ENCODE results near the gene OSBPL10. TPM values are rescaled to one million over a fixed set of nuclear protein-coding genes. Genes with fewer than 3 reads are reported as not detected.

OSBPL10 gene
- total and polyA plus RNA-seq, 2 of the 4 experiments (the other 2 are of a cell fraction), result 9.5 to 10.1 TPM

DNA sequence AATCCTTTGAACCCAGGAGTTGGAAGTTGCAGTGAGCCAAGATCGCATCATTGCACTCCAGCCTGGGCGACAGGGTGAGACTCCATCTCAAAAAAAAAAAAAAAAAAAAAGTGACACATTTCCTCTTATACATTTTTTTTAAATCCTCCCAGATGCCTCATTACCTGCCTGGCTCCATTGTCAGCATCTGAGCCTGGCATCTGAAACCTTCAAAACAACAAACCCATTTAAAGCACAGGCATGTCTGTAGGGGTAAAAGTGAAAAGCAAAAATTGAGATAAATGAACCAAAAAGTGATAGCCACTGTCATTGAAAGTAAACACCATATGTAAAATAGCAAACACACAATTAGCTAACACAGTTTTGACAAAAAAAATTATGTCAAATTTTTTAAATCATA is 38.6 kb downstream of the OSBPL10 start:
- ATAC-seq (ENCODE audit: low read depth) (no peak), DNase-seq (no peak)
- H4K91ac ChIP-seq (ENCODE audit: insufficient read depth, low read depth, low read length), result no peak overlapping the region
- H3K23ac ChIP-seq (ENCODE audit: low read depth, low read length), result no peak overlapping the region
- dilution Hi-C loops (cut with HindIII; ENCODE audit: low sequenced_read_pairs, unreplicated experiment) (no loop called here), in situ Hi-C loops (cut with MboI; ENCODE audit: low sequenced_read_pairs) (no loop called here), intact Hi-C loops (cut with micrococcal nuclease) (no loop called here)
- H3K18ac ChIP-seq (ENCODE audit: low read depth, low read length), result no peak overlapping the region
- H2BK15ac ChIP-seq (ENCODE audit: low read depth, low read length), result no peak overlapping the region
- no peak overlapping the region for H2BK120ac ChIP-seq (ENCODE audit: low read depth, low read length)
- TF ChIP-seq BHLHE40 (IDR thresholded peaks at IDR 0.05; ENCODE audit: low read depth, low read length) (no peak), MAZ (IDR thresholded peaks at IDR 0.05; ENCODE audit: borderline replicate concordance, low read depth, low read length) (no peak), FOS (IDR thresholded peaks at IDR 0.05; ENCODE audit: low read depth, low read length) (no peak), RCOR1 (IDR thresholded peaks at IDR 0.05; ENCODE audit: insufficient replicate concordance, low read length) (no peak), NFE2L2 (IDR thresholded peaks at IDR 0.05; ENCODE audit: low read depth, low read length) (no peak), MXI1 (IDR thresholded peaks at IDR 0.05; ENCODE audit: borderline replicate concordance, low read depth, low read length) (no peak), RFX5 (IDR thresholded peaks at IDR 0.05; ENCODE audit: low read depth, low read length) (no peak), CHD1 (IDR thresholded peaks at IDR 0.05; ENCODE audit: low read depth, low read length) (no peak), CEBPB (IDR thresholded peaks at IDR 0.05; ENCODE audit: low read depth, low read length) (no peak), POLR2A (IDR thresholded peaks at IDR 0.05; ENCODE audit: low read depth, low read length) (no peak)
- TF ChIP-seq, protein P1, sequence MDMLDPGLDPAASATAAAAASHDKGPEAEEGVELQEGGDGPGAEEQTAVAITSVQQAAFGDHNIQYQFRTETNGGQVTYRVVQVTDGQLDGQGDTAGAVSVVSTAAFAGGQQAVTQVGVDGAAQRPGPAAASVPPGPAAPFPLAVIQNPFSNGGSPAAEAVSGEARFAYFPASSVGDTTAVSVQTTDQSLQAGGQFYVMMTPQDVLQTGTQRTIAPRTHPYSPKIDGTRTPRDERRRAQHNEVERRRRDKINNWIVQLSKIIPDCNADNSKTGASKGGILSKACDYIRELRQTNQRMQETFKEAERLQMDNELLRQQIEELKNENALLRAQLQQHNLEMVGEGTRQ (IDR thresholded peaks at IDR 0.05; ENCODE audit: low read depth, low read length), result no peak
- TF ChIP-seq, protein P2, sequence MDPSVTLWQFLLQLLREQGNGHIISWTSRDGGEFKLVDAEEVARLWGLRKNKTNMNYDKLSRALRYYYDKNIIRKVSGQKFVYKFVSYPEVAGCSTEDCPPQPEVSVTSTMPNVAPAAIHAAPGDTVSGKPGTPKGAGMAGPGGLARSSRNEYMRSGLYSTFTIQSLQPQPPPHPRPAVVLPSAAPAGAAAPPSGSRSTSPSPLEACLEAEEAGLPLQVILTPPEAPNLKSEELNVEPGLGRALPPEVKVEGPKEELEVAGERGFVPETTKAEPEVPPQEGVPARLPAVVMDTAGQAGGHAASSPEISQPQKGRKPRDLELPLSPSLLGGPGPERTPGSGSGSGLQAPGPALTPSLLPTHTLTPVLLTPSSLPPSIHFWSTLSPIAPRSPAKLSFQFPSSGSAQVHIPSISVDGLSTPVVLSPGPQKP (IDR thresholded peaks at IDR 0.05; ENCODE audit: borderline replicate concordance, low read depth, low read length), result no peak
- no TSS peak for BruUV-seq (replicated peaks)
- CTCF ChIA-PET, result interaction anchor here (0.5 kb wide), 1 partner anchor 145 kb away, joined by 3 read pairs; no protein-coding TSS in a partner anchor
- H2BK20ac ChIP-seq (ENCODE audit: low read depth, low read length), result no peak overlapping the region
- H3K27ac ChIP-seq (ENCODE audit: insufficient read depth, low read length), result no peak overlapping the region
- no peaks in the 10 kb centered on the region for H3K27me3 ChIP-seq (ENCODE audit: control insufficient read depth, insufficient read depth, low read length)
- H3K4me2 ChIP-seq (ENCODE audit: low read depth, low read length), result no peak overlapping the region
- WGBS, 2 experiments (ENCODE audit: extremely low coverage in 2 of 2, insufficient read length in 1 of 2), result no CpG with 5 or more reads among the region's 2 CpGs
- no peak overlapping the region for H2AFZ ChIP-seq (replicated peaks; ENCODE audit: low read length, poor library complexity)
- no peaks in the 10 kb centered on the region for H4K20me1 ChIP-seq (ENCODE audit: insufficient read depth, low read length)
- peaks cover 3% of the 10 kb centered on the region for H3K4me1 ChIP-seq (ENCODE audit: control insufficient read depth, insufficient read depth, low read length)
- H3K9me3 ChIP-seq (ENCODE audit: control insufficient read depth, insufficient read depth, low read length), result no peaks in the 10 kb centered on the region
- H4K8ac ChIP-seq (ENCODE audit: low read depth in 2 of 2, low read length in 2 of 2), result no peak overlapping the region
- POLR2A ChIA-PET (ENCODE audit: unreplicated experiment), result no interaction called here
- H3K79me1 ChIP-seq (ENCODE audit: low read depth in 1 of 2, low read length in 2 of 2), result peaks cover 9 to 12% of the 10 kb centered on the region in 2 experiments; a peak in 1 of 4 replicates
- H3K36me3 ChIP-seq (ENCODE audit: control insufficient read depth, insufficient read depth, low read length), result no peaks in the 10 kb centered on the region
- H3K56ac ChIP-seq (ENCODE audit: extremely low read depth, insufficient read depth, low read length), result no peak overlapping the region
- no peak overlapping the region for H3K14ac ChIP-seq (replicated peaks; ENCODE audit: low read depth, low read length)
- no peak overlapping the region for H2AK9ac ChIP-seq (replicated peaks; ENCODE audit: low read depth, low read length, poor library complexity)
- no peak overlapping the region for H3K9ac ChIP-seq (ENCODE audit: low read depth, low read length)
- no peak overlapping the region for H3K4me3 ChIP-seq (ENCODE audit: insufficient read depth, low read depth, low read length)
- peaks cover 3% of the 10 kb centered on the region; the same call in 1 of the 2 replicates for H3K9me1 ChIP-seq (ENCODE audit: insufficient read depth, low read length)
- H3K4ac ChIP-seq (ENCODE audit: low read depth, low read length), result no peak overlapping the region
- no peak overlapping the region for H4K5ac ChIP-seq (ENCODE audit: low read depth, low read length)
- H2BK5ac ChIP-seq (ENCODE audit: low read depth, low read length, poor library complexity, severe bottlenecking), result no peak overlapping the region
- H2AK5ac ChIP-seq (ENCODE audit: low read depth, low read length), result no peak overlapping the region
